ENCODE results near the gene COX19.
"Not testable (repeated sequence)": the region's sequence is repeated elsewhere in the genome, so short reads cannot be mapped to it uniquely, and the experiment has no call there.

Gene COX19

GRCh38 chr7:1010226-1010625 lies 34.9 kb upstream of the COX19 start:
- no peak for DNase-seq (ENCODE audit: low read depth in 2 of 2)

GRCh38 chr7:1009747-1010146 lies 34.4 kb upstream of the COX19 start:
- DNase-seq (ENCODE audit: low read depth in 2 of 2) = no peak

- no peak for DNase-seq (ENCODE audit: low read depth in 2 of 2)
These were observed 33.5 kb upstream of the COX19 start for GRCh38 chr7:1008733-1009363.

GRCh38 chr7:1007901-1008300 lies 32.6 kb upstream of the COX19 start:
- no peak for DNase-seq (ENCODE audit: low read depth in 2 of 2)

- DNase-seq (ENCODE audit: low read depth in 2 of 2) = no peak
These were observed 30.0 kb upstream of the COX19 start for GRCh38 chr7:1005303-1005702.

- DNase-seq (ENCODE audit: low read depth in 2 of 2) = no peak
These were observed 28.9 kb upstream of the COX19 start for GRCh38 chr7:1004018-1004852.

- DNase-seq (ENCODE audit: low read depth in 2 of 2) = not testable (repeated sequence)
These were observed 27.1 kb upstream of the COX19 start for GRCh38 chr7:1002445-1002844.

- not testable (repeated sequence) for DNase-seq (ENCODE audit: low read depth in 2 of 2)
These were observed 26.7 kb upstream of the COX19 start for GRCh38 chr7:1002026-1002425.

- not testable (repeated sequence) for DNase-seq (ENCODE audit: low read depth in 2 of 2)
These were observed 25.9 kb upstream of the COX19 start for GRCh38 chr7:1001069-1001770.

- no peak for DNase-seq (ENCODE audit: low read depth in 2 of 2)
These were observed 24.9 kb upstream of the COX19 start for GRCh38 chr7:999941-1000935.

- no peak for DNase-seq (ENCODE audit: low read depth in 2 of 2)
These were observed 24.0 kb upstream of the COX19 start for GRCh38 chr7:999149-999879.

GRCh38 chr7:997404-998395 lies 22.4 kb upstream of the COX19 start:
- DNase-seq (ENCODE audit: low read depth in 2 of 2) = no peak

- no peak for DNase-seq (ENCODE audit: low read depth in 2 of 2)
These were observed 20.9 kb upstream of the COX19 start for GRCh38 chr7:996079-996872.

GRCh38 chr7:995571-995970 lies 20.2 kb upstream of the COX19 start:
- no peak for DNase-seq (ENCODE audit: low read depth in 2 of 2)

- DNase-seq (ENCODE audit: low read depth in 2 of 2) = no peak
These were observed 19.4 kb upstream of the COX19 start for GRCh38 chr7:994592-995308.

GRCh38 chr7:992709-993607 lies 17.6 kb upstream of the COX19 start:
- DNase-seq (ENCODE audit: low read depth in 2 of 2) = peak; percentile 88 to 89

Measured in activated CD8-positive, alpha-beta memory T cell treated with anti-CD3 and anti-CD28 coated beads for 4 hours (primary cell).